ENCODE results near the gene UBE2D4. TPM values are rescaled to one million over a fixed set of nuclear protein-coding genes. Genes with fewer than 3 reads are reported as not detected.
A peak's percentile ranks its signal among the peaks of the same experiment; 100 is the strongest.

Gene UBE2D4
- total RNA-seq, 1 experiment from 2014 or later, result 2.4 TPM

DNA sequence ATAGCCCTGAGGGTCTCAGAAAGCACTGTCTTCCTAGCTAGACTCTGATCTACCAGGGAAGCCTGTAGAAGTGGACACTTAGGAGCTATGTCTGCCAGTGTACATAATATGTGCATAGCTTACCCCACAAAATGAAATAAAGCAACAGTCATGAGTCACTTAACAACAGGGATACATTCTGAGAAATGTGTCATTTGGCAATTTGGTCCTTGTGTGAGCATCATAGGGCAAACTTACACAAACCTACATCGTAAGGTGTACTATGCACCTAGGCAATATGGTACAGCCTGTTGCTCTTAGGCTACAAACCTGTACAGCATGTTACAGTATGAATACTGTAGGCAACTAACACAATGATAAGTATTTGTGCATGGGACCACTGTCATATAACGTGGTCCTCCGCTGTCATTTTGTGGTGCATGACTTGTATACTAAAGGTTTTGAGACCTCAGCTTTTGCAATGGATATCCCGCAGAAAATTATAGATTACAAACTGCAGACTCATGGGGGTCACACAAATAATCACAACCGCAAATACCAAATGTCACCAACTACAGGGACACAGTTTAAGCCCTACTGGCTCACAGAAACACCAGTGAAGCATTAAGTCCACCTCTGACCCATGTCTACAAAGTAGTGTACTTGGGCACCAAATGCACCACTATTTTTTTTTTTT, 21.6 kb upstream of the UBE2D4 start:
- DNase-seq (ENCODE audit: low spot score) (no peak), ATAC-seq (no peak)
- no peaks in the 10 kb centered on the region for H3K36me3 Mint-ChIP-seq
- no peaks in the 10 kb centered on the region for H3K27me3 Mint-ChIP-seq (ENCODE audit: low read depth)
- H3K27ac Mint-ChIP-seq, result no peak overlapping the region
- H3K9me3 Mint-ChIP-seq, result no peaks in the 10 kb centered on the region
- H3K4me3 Mint-ChIP-seq, result peak overlapping the region; percentile 88
- peaks cover 42% of the 10 kb centered on the region for H3K4me1 Mint-ChIP-seq
- ChIA-PET POLR2A (interaction anchor here (0.5 to 1.2 kb wide), 2 partner anchors 35 to 220 kb away, joined by 4 to 6 read pairs; partner anchors contain the start of gene MRPS24), CTCF (interaction anchor here (1.0 to 1.4 kb wide), 5 partner anchors 10 to 322 kb away, joined by 3 to 6 read pairs (median 3); partner anchors contain the start of gene STK17A)
- no peak for TF ChIP-seq EMX1 (CRISPR knock-in tag; IDR thresholded peaks at IDR 0.05)
- no peak for TF ChIP-seq NR1H2 (CRISPR knock-in tag; IDR thresholded peaks at IDR 0.05)
- TF ChIP-seq SMAD4 (CRISPR knock-in tag; IDR thresholded peaks at IDR 0.05), result no peak
- no peak for TF ChIP-seq HMGA2 (CRISPR knock-in tag; IDR thresholded peaks at IDR 0.05)

DNA sequence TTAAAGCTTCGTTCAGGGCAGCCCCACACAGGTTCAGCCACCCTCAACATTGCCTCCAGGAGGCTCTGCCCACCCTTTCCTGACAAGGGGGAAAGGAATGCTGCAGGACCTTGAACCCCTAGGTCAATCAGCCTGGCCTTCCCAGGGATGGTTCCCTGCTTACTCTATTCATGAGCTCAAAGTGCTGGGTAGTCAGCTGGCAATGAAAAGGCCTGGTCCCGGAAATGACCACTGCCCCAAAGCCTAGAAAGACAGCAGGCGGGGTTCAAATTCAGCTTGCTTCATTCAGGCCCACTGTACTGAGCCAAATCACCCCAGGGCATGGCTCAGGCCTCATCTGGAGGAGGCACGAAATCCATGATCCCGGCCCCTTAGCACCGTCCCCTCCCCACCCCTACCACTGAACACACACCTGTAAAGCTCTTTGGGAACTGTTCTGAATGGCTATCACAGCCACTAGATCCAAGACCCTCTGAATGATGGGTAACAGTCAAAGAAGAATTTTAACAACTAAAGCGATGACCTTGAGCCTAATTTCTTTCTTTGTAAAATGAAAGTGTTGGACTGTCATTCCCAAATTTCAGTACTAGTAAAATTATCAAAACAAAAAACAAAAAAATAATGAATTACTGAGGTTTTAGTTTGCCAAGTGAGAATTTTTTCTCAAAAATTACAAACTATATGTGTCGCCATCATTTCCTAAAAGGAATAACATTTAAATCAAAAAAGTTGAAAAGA, 20.9 kb upstream of the UBE2D4 start:
- H3K27ac Mint-ChIP-seq, result peak overlapping the region; percentile 90
- DNase-seq (ENCODE audit: low spot score) (peak; percentile 32), ATAC-seq (peak; percentile 57)
- peak; percentile 74 for TF ChIP-seq GABPB1 (CRISPR knock-in tag; IDR thresholded peaks at IDR 0.05)
- TF ChIP-seq, protein P1, sequence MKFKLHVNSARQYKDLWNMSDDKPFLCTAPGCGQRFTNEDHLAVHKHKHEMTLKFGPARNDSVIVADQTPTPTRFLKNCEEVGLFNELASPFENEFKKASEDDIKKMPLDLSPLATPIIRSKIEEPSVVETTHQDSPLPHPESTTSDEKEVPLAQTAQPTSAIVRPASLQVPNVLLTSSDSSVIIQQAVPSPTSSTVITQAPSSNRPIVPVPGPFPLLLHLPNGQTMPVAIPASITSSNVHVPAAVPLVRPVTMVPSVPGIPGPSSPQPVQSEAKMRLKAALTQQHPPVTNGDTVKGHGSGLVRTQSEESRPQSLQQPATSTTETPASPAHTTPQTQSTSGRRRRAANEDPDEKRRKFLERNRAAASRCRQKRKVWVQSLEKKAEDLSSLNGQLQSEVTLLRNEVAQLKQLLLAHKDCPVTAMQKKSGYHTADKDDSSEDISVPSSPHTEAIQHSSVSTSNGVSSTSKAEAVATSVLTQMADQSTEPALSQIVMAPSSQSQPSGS (CRISPR knock-in tag; IDR thresholded peaks at IDR 0.05; ENCODE audit: borderline replicate concordance, low read depth), result no peak
- TF ChIP-seq NFATC4 (CRISPR knock-in tag; IDR thresholded peaks at IDR 0.05), result no peak
- H3K36me3 Mint-ChIP-seq, result no peaks in the 10 kb centered on the region
- no peaks in the 10 kb centered on the region for H3K27me3 Mint-ChIP-seq (ENCODE audit: low read depth)
- peaks cover 42% of the 10 kb centered on the region for H3K4me1 Mint-ChIP-seq
- ChIA-PET POLR2A (interaction anchor here (0.5 to 1.2 kb wide), 2 partner anchors 36 to 219 kb away, joined by 4 to 6 read pairs; partner anchors contain the start of gene MRPS24), CTCF (interaction anchor here (0.7 to 1.4 kb wide), 6 partner anchors 11 to 323 kb away, joined by 3 to 6 read pairs (median 3); partner anchors contain the start of gene STK17A)
- peak overlapping the region; percentile 88 for H3K4me3 Mint-ChIP-seq
- H3K9me3 Mint-ChIP-seq, result no peaks in the 10 kb centered on the region

DNA sequence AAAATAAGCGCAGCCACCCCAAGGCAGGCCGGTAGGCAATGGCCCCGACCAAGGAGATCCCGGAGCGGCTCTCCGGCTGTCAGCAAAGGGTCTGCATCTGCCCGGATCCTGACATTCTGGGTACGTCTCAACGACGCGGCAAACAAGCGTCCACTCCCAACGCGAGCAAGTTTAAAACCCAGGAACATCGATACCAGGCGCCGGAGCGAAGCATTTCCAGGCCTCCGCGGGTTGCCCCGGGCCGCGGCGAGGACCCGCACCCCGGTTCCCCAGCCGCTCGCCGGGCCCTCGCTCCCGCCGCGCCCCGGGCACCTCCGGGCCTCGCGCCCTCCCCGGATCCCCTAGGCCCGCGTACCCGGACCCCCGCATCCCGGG, 20.3 kb upstream of the UBE2D4 start:
- DNase-seq (ENCODE audit: low spot score) (peak; percentile 49), ATAC-seq (peak; percentile 50)
- Mint-ChIP-seq H3K4me1 (peaks cover 42% of the 10 kb centered on the region), H3K4me3 (peak overlapping the region; percentile 88), H3K9me3 (no peaks in the 10 kb centered on the region), H3K27ac (peak overlapping the region; percentile 90), H3K27me3 (ENCODE audit: low read depth) (no peaks in the 10 kb centered on the region), H3K36me3 (no peaks in the 10 kb centered on the region)
- TF ChIP-seq NFYB (CRISPR knock-in tag; conservative IDR thresholded peaks at IDR 0.05; ENCODE audit: low read depth), result no peak
- TF ChIP-seq, protein P2, sequence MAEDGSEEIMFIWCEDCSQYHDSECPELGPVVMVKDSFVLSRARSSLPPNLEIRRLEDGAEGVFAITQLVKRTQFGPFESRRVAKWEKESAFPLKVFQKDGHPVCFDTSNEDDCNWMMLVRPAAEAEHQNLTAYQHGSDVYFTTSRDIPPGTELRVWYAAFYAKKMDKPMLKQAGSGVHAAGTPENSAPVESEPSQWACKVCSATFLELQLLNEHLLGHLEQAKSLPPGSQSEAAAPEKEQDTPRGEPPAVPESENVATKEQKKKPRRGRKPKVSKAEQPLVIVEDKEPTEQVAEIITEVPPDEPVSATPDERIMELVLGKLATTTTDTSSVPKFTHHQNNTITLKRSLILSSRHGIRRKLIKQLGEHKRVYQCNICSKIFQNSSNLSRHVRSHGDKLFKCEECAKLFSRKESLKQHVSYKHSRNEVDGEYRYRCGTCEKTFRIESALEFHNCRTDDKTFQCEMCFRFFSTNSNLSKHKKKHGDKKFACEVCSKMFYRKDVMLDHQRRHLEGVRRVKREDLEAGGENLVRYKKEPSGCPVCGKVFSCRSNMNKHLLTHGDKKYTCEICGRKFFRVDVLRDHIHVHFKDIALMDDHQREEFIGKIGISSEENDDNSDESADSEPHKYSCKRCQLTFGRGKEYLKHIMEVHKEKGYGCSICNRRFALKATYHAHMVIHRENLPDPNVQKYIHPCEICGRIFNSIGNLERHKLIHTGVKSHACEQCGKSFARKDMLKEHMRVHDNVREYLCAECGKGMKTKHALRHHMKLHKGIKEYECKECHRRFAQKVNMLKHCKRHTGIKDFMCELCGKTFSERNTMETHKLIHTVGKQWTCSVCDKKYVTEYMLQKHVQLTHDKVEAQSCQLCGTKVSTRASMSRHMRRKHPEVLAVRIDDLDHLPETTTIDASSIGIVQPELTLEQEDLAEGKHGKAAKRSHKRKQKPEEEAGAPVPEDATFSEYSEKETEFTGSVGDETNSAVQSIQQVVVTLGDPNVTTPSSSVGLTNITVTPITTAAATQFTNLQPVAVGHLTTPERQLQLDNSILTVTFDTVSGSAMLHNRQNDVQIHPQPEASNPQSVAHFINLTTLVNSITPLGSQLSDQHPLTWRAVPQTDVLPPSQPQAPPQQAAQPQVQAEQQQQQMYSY (CRISPR knock-in tag; IDR thresholded peaks at IDR 0.05), result peak; percentile 61
- TF ChIP-seq, protein P3, sequence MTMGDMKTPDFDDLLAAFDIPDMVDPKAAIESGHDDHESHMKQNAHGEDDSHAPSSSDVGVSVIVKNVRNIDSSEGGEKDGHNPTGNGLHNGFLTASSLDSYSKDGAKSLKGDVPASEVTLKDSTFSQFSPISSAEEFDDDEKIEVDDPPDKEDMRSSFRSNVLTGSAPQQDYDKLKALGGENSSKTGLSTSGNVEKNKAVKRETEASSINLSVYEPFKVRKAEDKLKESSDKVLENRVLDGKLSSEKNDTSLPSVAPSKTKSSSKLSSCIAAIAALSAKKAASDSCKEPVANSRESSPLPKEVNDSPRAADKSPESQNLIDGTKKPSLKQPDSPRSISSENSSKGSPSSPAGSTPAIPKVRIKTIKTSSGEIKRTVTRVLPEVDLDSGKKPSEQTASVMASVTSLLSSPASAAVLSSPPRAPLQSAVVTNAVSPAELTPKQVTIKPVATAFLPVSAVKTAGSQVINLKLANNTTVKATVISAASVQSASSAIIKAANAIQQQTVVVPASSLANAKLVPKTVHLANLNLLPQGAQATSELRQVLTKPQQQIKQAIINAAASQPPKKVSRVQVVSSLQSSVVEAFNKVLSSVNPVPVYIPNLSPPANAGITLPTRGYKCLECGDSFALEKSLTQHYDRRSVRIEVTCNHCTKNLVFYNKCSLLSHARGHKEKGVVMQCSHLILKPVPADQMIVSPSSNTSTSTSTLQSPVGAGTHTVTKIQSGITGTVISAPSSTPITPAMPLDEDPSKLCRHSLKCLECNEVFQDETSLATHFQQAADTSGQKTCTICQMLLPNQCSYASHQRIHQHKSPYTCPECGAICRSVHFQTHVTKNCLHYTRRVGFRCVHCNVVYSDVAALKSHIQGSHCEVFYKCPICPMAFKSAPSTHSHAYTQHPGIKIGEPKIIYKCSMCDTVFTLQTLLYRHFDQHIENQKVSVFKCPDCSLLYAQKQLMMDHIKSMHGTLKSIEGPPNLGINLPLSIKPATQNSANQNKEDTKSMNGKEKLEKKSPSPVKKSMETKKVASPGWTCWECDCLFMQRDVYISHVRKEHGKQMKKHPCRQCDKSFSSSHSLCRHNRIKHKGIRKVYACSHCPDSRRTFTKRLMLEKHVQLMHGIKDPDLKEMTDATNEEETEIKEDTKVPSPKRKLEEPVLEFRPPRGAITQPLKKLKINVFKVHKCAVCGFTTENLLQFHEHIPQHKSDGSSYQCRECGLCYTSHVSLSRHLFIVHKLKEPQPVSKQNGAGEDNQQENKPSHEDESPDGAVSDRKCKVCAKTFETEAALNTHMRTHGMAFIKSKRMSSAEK (CRISPR knock-in tag; IDR thresholded peaks at IDR 0.05; ENCODE audit: borderline replicate concordance), result no peak
- POLR2A ChIA-PET, result interaction anchor here (1.2 kb wide), 1 partner anchor 37 kb away, joined by 6 read pairs; the partner anchor contains the start of gene MRPS24
- CTCF ChIA-PET, result interaction anchor here (0.7 to 1.4 kb wide), 4 partner anchors 11 to 49 kb away, joined by 3 to 6 read pairs (median 3); no protein-coding TSS in a partner anchor
